ENCODE results near the gene ZNF423. TPM values are rescaled to one million over a fixed set of nuclear protein-coding genes. Genes with fewer than 3 reads are reported as not detected.

Gene ZNF423
- total RNA-seq, 4 donors from 2014 or later: 7.0 to 19.7 (median 8.4) TPM

GRCh38 chr16:49740256-49740655, 115.7 kb downstream of the ZNF423 start:
- WGBS, 2 donors (ENCODE audit: low coverage in 1 of 2): 24 to 27% methylated on average over 3 to 4 of the region's 7 CpGs
- TF ChIP-seq EP300 (IDR thresholded peaks at IDR 0.05) (no peak), POLR2A (IDR thresholded peaks at IDR 0.05) (no peak), CTCF (IDR thresholded peaks at IDR 0.05) (no peak), POLR2AphosphoS5 (IDR thresholded peaks at IDR 0.05) (no peak)
- no peak overlapping the region for H3K27ac ChIP-seq
- H3K4me3 ChIP-seq: no peak overlapping the region
- H3K9me3 ChIP-seq: no peaks in the 10 kb centered on the region
- no peaks in the 10 kb centered on the region for H3K36me3 ChIP-seq
- no peak for ATAC-seq
- H3K4me1 ChIP-seq: peaks cover 0 to 9% (median 5%) of the 10 kb centered on the region in 3 donors
- no peaks in the 10 kb centered on the region for H3K27me3 ChIP-seq

GRCh38 chr16:49739381-49739780, 116.5 kb downstream of the ZNF423 start:
- H3K36me3 ChIP-seq: no peaks in the 10 kb centered on the region
- no peak for TF ChIP-seq EP300 (IDR thresholded peaks at IDR 0.05)
- TF ChIP-seq POLR2A (IDR thresholded peaks at IDR 0.05): no peak
- no peak for TF ChIP-seq POLR2AphosphoS5 (IDR thresholded peaks at IDR 0.05)
- TF ChIP-seq CTCF (IDR thresholded peaks at IDR 0.05): no peak
- no peak for ATAC-seq
- H3K4me3 ChIP-seq: no peak overlapping the region
- no peak overlapping the region for H3K27ac ChIP-seq
- peaks cover 0 to 9% (median 5%) of the 10 kb centered on the region in 3 donors for H3K4me1 ChIP-seq
- no peaks in the 10 kb centered on the region for H3K27me3 ChIP-seq
- WGBS, 2 donors (ENCODE audit: low coverage in 1 of 2): 76 to 100% methylated on average over 3 to 8 of the region's 9 CpGs
- no peaks in the 10 kb centered on the region for H3K9me3 ChIP-seq

GRCh38 chr16:49738832-49739231, 117.1 kb downstream of the ZNF423 start:
- TF ChIP-seq POLR2AphosphoS5 (IDR thresholded peaks at IDR 0.05): no peak
- no peak for TF ChIP-seq POLR2A (IDR thresholded peaks at IDR 0.05)
- no peak for TF ChIP-seq EP300 (IDR thresholded peaks at IDR 0.05)
- no peak for TF ChIP-seq CTCF (IDR thresholded peaks at IDR 0.05)
- Histone ChIP-seq H3K4me1 (peaks cover 0 to 9% (median 5%) of the 10 kb centered on the region in 3 donors), H3K9me3 (no peaks in the 10 kb centered on the region), H3K4me3 (no peak overlapping the region), H3K27ac (no peak overlapping the region), H3K36me3 (no peaks in the 10 kb centered on the region), H3K27me3 (no peaks in the 10 kb centered on the region)
- ATAC-seq: no peak
- 80 to 83% methylated on average over 2 of the region's 3 CpGs for WGBS, 2 donors (ENCODE audit: low coverage in 1 of 2)

GRCh38 chr16:49738001-49738400, 117.9 kb downstream of the ZNF423 start:
- TF ChIP-seq POLR2AphosphoS5 (IDR thresholded peaks at IDR 0.05) (no peak), CTCF (IDR thresholded peaks at IDR 0.05) (no peak), POLR2A (IDR thresholded peaks at IDR 0.05) (no peak), EP300 (IDR thresholded peaks at IDR 0.05) (no peak)
- no peak overlapping the region for H3K27ac ChIP-seq
- no peaks in the 10 kb centered on the region for H3K36me3 ChIP-seq
- no peaks in the 10 kb centered on the region for H3K27me3 ChIP-seq
- no peak for ATAC-seq
- peaks cover 0 to 9% (median 5%) of the 10 kb centered on the region in 3 donors for H3K4me1 ChIP-seq
- WGBS, 2 donors (ENCODE audit: low coverage in 1 of 2): 89 to 100% methylated on average over 3 to 9 of the region's 10 CpGs
- H3K4me3 ChIP-seq: no peak overlapping the region
- H3K9me3 ChIP-seq: no peaks in the 10 kb centered on the region

GRCh38 chr16:49737541-49737940, 118.4 kb downstream of the ZNF423 start:
- ATAC-seq: no peak
- Histone ChIP-seq H3K27me3 (no peaks in the 10 kb centered on the region), H3K9me3 (no peaks in the 10 kb centered on the region), H3K27ac (no peak overlapping the region), H3K4me3 (no peak overlapping the region), H3K4me1 (peaks cover 0 to 9% (median 5%) of the 10 kb centered on the region in 3 donors), H3K36me3 (no peaks in the 10 kb centered on the region)
- 80% methylated on average over 2 of the region's 9 CpGs; no CpG with 5 or more reads in 1 of the 2 donors for WGBS, 2 donors (ENCODE audit: low coverage in 1 of 2)
- TF ChIP-seq CTCF (IDR thresholded peaks at IDR 0.05) (no peak), POLR2A (IDR thresholded peaks at IDR 0.05) (no peak), POLR2AphosphoS5 (IDR thresholded peaks at IDR 0.05) (no peak), EP300 (IDR thresholded peaks at IDR 0.05) (no peak)
